ENCODE results near the gene NCKAP5L. TPM values are rescaled to one million over a fixed set of nuclear protein-coding genes. Genes with fewer than 3 reads are reported as not detected.

Gene NCKAP5L
- total and polyA plus RNA-seq, 2 of the 8 experiments (the other 6 are each of a cell fraction or from before 2014, with no cell fraction given) = 9.4 to 27.9 TPM

- Histone ChIP-seq H2AK5ac (ENCODE audit: low read depth, low read length) (no peak overlapping the region; the same call in 1 of the 2 replicates), H4K91ac (replicated peaks; ENCODE audit: insufficient read length, low read length) (no peak overlapping the region), H3K27ac (ENCODE audit: low read depth, low read length) (no peak overlapping the region), H2BK12ac (ENCODE audit: low read depth, low read length) (0 out of 2 replicates have a peak overlapping the region, but pooled peaks have one; percentile 17), H3K18ac (ENCODE audit: extremely low read depth, low read length) (no peak overlapping the region), H2AFZ (ENCODE audit: low read length) (no peak overlapping the region), H3K4me1 (replicated peaks in 1 of 4; ENCODE audit: control insufficient read depth in 3 of 4, insufficient read depth in 4 of 4, low read length in 3 of 4) (no peaks in the 10 kb centered on the region), H3K36me3 (ENCODE audit: control insufficient read depth in 2 of 4, insufficient read depth in 4 of 4, low read length in 3 of 4) (no peaks in the 10 kb centered on the region), H4K5ac (ENCODE audit: insufficient read length, low read depth, low read length) (no peak overlapping the region), H3K27me3 (replicated peaks in 1 of 4; ENCODE audit: control insufficient read depth in 3 of 4, extremely low read depth in 1 of 4, insufficient read depth in 3 of 4, low read length in 3 of 4) (no peaks in the 10 kb centered on the region), H2BK20ac (ENCODE audit: low read length) (no peak overlapping the region), H2BK15ac (ENCODE audit: low read length) (0 out of 2 replicates have a peak overlapping the region, but pooled peaks have one; percentile 5), H3K56ac (replicated peaks; ENCODE audit: insufficient read length, low read depth, low read length) (no peak overlapping the region), H3K9ac (replicated peaks in 1 of 4; ENCODE audit: extremely low read depth in 1 of 4, low read depth in 3 of 4, low read length in 3 of 4) (0 out of 7 replicates have a peak overlapping the region, but pooled peaks of 1 of the 4 experiments have one; percentile 15), H3K9me3 (ENCODE audit: insufficient read depth in 2 of 2, low read depth in 1 of 2, low read length in 1 of 2) (peaks cover 4 to 5% of the 10 kb centered on the region in 2 experiments; a peak in 2 of 4 replicates), H3K14ac (ENCODE audit: insufficient read length) (no peak overlapping the region), H3K23me2 (ENCODE audit: low read depth, low read length) (no peaks in the 10 kb centered on the region; the same call in 1 of the 2 replicates), H2BK120ac (replicated peaks; ENCODE audit: low read depth, low read length) (no peak overlapping the region), H3K23ac (ENCODE audit: insufficient read length) (no peak overlapping the region), H3K4me3 (ENCODE audit: extremely low read depth in 1 of 4, insufficient read depth in 2 of 4, low read depth in 3 of 4, low read length in 4 of 4) (no peak overlapping the region), H3K4ac (replicated peaks; ENCODE audit: insufficient read length, low read depth, low read length) (no peak overlapping the region), H3K4me2 (ENCODE audit: insufficient read depth in 1 of 2, low read depth in 2 of 2, low read length in 2 of 2) (no peak overlapping the region), H3K79me2 (ENCODE audit: control insufficient read depth in 1 of 2, insufficient read depth in 2 of 2, low read length in 2 of 2) (no peaks in the 10 kb centered on the region), H2BK5ac (ENCODE audit: low read depth, low read length) (no peak overlapping the region), H4K8ac (ENCODE audit: extremely low read depth, insufficient read depth, low read length) (no peak overlapping the region), H3K79me1 (ENCODE audit: low read depth, low read length) (no peaks in the 10 kb centered on the region), H4K20me1 (replicated peaks in 1 of 2; ENCODE audit: control insufficient read depth in 1 of 2, insufficient read depth in 2 of 2, low read length in 2 of 2) (no peaks in the 10 kb centered on the region)
- ChIA-PET CTCF (ENCODE audit: partially characterized antibody) (interaction anchor here (1.1 to 4.6 kb wide), 5 partner anchors 9 to 112 kb away, joined by 4 to 18 read pairs (median 5); partner anchors contain the start of gene BCDIN3D), POLR2A (ENCODE audit: partially characterized antibody) (no interaction called here)
- no peak for TF ChIP-seq ASH2L (IDR thresholded peaks at IDR 0.05; ENCODE audit: low read length)
- 90% methylated on average over 4 of the region's 4 CpGs; no CpG with 5 or more reads in 1 of the 2 experiments for WGBS, 2 experiments (ENCODE audit: extremely low coverage in 1 of 2, insufficient coverage in 1 of 2, insufficient read length in 1 of 2, insufficient replicate concordance in 2 of 2, low coverage in 1 of 2, low lambda C conversion rate in 2 of 2, missing lambda C conversion rate in 1 of 2)
- DNase-seq (ENCODE audit: low read depth in 1 of 2, low spot score in 2 of 2) = no peak
- no peak for FAIRE-seq
These were observed 26.8 kb upstream of the NCKAP5L start for GRCh38 chr12:49854976-49855375.

Data from H1 (cell line).